Cardiac fibroblast (primary cell): ENCODE results near the gene OR10G7.

Source experiments
- DNase-seq, 2 donors: peaks; one replicate each; pipeline versions ENCODE4 v3.0.0 to v3.0.0-alpha.2; 2010; ENCODE audit warnings: low read depth in 2 of 2
- H3K4me3 ChIP-seq, 2 donors: replicated peaks in 1 of 2; 1 replicate in 1 of 2; 2 replicates in 1 of 2; pipeline ENCODE4 v1.5.1; 2011; ENCODE audit warnings: low read depth in 2 of 2, low read length in 2 of 2, mild to moderate bottlenecking in 2 of 2, moderate library complexity in 1 of 2
- TF ChIP-seq, protein P1 (sequence below): IDR thresholded peaks from one replicate; pipeline ENCODE4 v1.5.1; 2011; ENCODE audit warnings: low read depth, mild to moderate bottlenecking, low read length, inconsistent platforms

Gene OR10G7

DNA sequence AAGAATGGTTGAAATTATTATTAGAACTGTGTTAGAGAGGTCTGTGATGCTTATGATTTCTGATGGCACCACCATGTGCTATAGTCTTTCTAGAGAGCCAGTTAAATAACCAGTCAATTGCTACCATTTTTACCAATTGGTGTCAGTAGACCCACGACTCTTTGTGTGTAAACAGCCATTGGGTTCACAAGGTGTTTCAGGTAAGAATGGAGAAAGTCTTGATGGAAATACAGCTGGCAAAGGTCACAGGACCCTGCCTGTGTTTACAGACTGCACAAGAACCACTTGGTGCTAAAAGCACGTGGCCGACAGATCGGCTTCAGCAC lies 30.5 kb upstream of the OR10G7 start:
- no peak for DNase-seq
- TF ChIP-seq, protein P1, sequence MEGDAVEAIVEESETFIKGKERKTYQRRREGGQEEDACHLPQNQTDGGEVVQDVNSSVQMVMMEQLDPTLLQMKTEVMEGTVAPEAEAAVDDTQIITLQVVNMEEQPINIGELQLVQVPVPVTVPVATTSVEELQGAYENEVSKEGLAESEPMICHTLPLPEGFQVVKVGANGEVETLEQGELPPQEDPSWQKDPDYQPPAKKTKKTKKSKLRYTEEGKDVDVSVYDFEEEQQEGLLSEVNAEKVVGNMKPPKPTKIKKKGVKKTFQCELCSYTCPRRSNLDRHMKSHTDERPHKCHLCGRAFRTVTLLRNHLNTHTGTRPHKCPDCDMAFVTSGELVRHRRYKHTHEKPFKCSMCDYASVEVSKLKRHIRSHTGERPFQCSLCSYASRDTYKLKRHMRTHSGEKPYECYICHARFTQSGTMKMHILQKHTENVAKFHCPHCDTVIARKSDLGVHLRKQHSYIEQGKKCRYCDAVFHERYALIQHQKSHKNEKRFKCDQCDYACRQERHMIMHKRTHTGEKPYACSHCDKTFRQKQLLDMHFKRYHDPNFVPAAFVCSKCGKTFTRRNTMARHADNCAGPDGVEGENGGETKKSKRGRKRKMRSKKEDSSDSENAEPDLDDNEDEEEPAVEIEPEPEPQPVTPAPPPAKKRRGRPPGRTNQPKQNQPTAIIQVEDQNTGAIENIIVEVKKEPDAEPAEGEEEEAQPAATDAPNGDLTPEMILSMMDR, result no peak
- no peak overlapping the region for H3K4me3 ChIP-seq

- H3K4me3 ChIP-seq, result no peak overlapping the region
- TF ChIP-seq, protein P1, result peak; percentile 62
- DNase-seq, result peak; percentile 90 to 91
Measured at GRCh38 chr11:124070915-124071622, 29.9 kb upstream of the OR10G7 start.

GRCh38 chr11:124069429-124070401 lies 28.6 kb upstream of the OR10G7 start:
- TF ChIP-seq, protein P1, result peak; percentile 77
- H3K4me3 ChIP-seq, result peak overlapping the region; percentile 31
- peak; percentile 65 to 74 for DNase-seq

GRCh38 chr11:124068601-124069110 lies 27.5 kb upstream of the OR10G7 start:
- TF ChIP-seq, protein P1, result no peak
- no peak for DNase-seq

DNA sequence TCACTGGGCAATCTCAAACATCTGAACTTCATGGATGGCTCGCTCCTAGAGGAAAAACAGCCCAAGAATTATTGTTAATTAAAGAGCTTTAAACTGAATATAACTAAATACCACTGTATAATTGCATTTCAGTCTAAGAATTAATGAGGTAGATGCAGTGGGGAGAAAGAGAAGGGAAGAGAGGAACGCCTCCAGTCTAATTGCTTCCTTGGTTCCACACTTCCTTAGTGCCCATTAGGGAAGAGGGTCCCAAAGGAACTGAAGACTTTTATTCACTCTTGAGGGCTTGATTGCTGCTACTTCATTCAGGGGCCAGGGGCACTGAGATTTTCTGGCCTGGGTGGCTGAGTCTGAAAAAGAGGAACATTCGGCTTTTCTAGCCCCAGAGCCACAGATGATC lies 11.8 kb upstream of the OR10G7 start:
- DNase-seq, result no peak
- H3K4me3 ChIP-seq, result no peak overlapping the region
- TF ChIP-seq, protein P1, result no peak

More at GRCh38 chr11:124068601-124069110, 27.5 kb upstream of the OR10G7 start:
- H3K4me3 ChIP-seq, result no peak overlapping the region

GRCh38 chr11:124050748-124051147 lies 9.6 kb upstream of the OR10G7 start:
- H3K4me3 ChIP-seq, result no peak overlapping the region
- no peak for DNase-seq
- TF ChIP-seq, protein P1, result no peak
